ENCODE measurements around the gene TSHZ2. TPM values are rescaled to one million over a fixed set of nuclear protein-coding genes. Genes with fewer than 3 reads are reported as not detected.

Gene TSHZ2
- total and polyA plus RNA-seq, 9 of the 15 experiments (the other 6 are each of a cell fraction or from before 2014, with no cell fraction given), result 0.03 to 0.20 (median 0.05) TPM; not detected in 4

GRCh38 chr20:53413186-53413631 lies 441.1 kb downstream of the TSHZ2 start:
- Histone ChIP-seq H3K79me2 (ENCODE audit: control insufficient read depth, insufficient read depth, low read length) (no peaks in the 10 kb centered on the region), H2AFZ (ENCODE audit: low read depth, low read length) (peak overlapping the region; percentile 68), H3K4me3 (no peak overlapping the region), H3K27me3 (ENCODE audit: control insufficient read depth in 2 of 2, insufficient read depth in 2 of 2, low read length in 2 of 2) (peaks cover 0 to 5% of the 10 kb centered on the region in 2 experiments; a peak in 4 of 5 replicates), H3K4me1 (replicated peaks in 1 of 2; ENCODE audit: control insufficient read depth in 2 of 2, insufficient read depth in 2 of 2, low read length in 2 of 2) (no peaks in the 10 kb centered on the region; a peak in 2 of 5 replicates), H3K36me3 (ENCODE audit: control insufficient read depth, insufficient read depth, low read length) (no peaks in the 10 kb centered on the region), H3K9me3 (replicated peaks; ENCODE audit: control insufficient read depth, insufficient read depth, low read depth, low read length) (no peaks in the 10 kb centered on the region), H3K9ac (ENCODE audit: insufficient read depth in 1 of 2, low read depth in 2 of 2, low read length in 2 of 2) (peak overlapping the region in 1 of 2 experiments; percentile 0; a peak in 1 of 4 replicates), H3K9me1 (ENCODE audit: control insufficient read depth, insufficient read depth, low read length) (no peaks in the 10 kb centered on the region), H3K27ac (ENCODE audit: extremely low read depth, low read depth, low read length) (no peak overlapping the region), H4K20me1 (replicated peaks; ENCODE audit: control insufficient read depth, insufficient read depth, low read length) (no peaks in the 10 kb centered on the region), H3K4me2 (ENCODE audit: insufficient read depth, low read length) (peak overlapping the region; percentile 69)
- peak; percentile 61 to 67 (median 62) for DNase-seq (ENCODE audit: extremely low read depth in 1 of 4, low spot score in 3 of 4)
- POLR2A ChIA-PET, result no interaction called here
- peak; percentile 51 for FAIRE-seq
- CTCF ChIA-PET (ENCODE audit: low intra/inter-chr PET ratio), result interaction anchor here (0.9 to 2.1 kb wide), 3 partner anchors 134 to 531 kb away, joined by 3 to 9 read pairs (median 8); no protein-coding TSS in a partner anchor
- BruUV-seq (replicated peaks), result no TSS peak
- WGBS (ENCODE audit: insufficient coverage, low coverage, missing lambda C conversion rate), result 3% methylated on average over 15 of the region's 15 CpGs
- peak; percentile 88 for ATAC-seq
- in situ Hi-C loops (cut with MboI), result loop anchor here (5.0 kb wide), 1 partner anchor 139 kb away; no protein-coding TSS in a partner anchor
- intact Hi-C loops (cut with micrococcal nuclease), result loop anchor here (2.0 to 10.0 kb wide), 3 partner anchors 134 to 528 kb away; no protein-coding TSS in a partner anchor
- TF ChIP-seq SIN3B (IDR thresholded peaks at IDR 0.05; ENCODE audit: low read depth) (no peak), SETDB1 (IDR thresholded peaks at IDR 0.05; ENCODE audit: low read length) (no peak), THRAP3 (IDR thresholded peaks at IDR 0.05; ENCODE audit: borderline replicate concordance) (no peak), ZNF408 (CRISPR knock-in tag; IDR thresholded peaks at IDR 0.05; ENCODE audit: low read depth) (no peak), GATAD2B (IDR thresholded peaks at IDR 0.05; ENCODE audit: borderline replicate concordance) (no peak), YBX1 (IDR thresholded peaks at IDR 0.05) (no peak), CBX2 (IDR thresholded peaks at IDR 0.05; ENCODE audit: insufficient read depth, low read length, poor library complexity, severe bottlenecking) (no peak), ZNF444 (CRISPR knock-in tag; IDR thresholded peaks at IDR 0.05) (no peak), BCOR (IDR thresholded peaks at IDR 0.05) (peak; percentile 78; the same call in 1 of the 2 replicates), ZNF239 (CRISPR knock-in tag; IDR thresholded peaks at IDR 0.05) (no peak), LCOR (CRISPR knock-in tag; IDR thresholded peaks at IDR 0.05) (no peak), TFE3 (CRISPR knock-in tag; IDR thresholded peaks at IDR 0.05) (peak; percentile 44; the same call in 1 of the 2 replicates), CGGBP1 (CRISPR knock-in tag; IDR thresholded peaks at IDR 0.05) (no peak), ZNF639 (CRISPR knock-in tag; conservative IDR thresholded peaks at IDR 0.05 in 1 of 2, IDR thresholded peaks at IDR 0.05 in 1 of 2) (no peak), KDM2B (CRISPR knock-in tag; IDR thresholded peaks at IDR 0.05) (no peak), POLR2G (IDR thresholded peaks at IDR 0.05; ENCODE audit: low read depth, low read length) (no peak), POLR2AphosphoS2 (IDR thresholded peaks at IDR 0.05; ENCODE audit: low read length) (no peak), CTCF (IDR thresholded peaks at IDR 0.05 in 2 of 3, conservative IDR thresholded peaks at IDR 0.05 in 1 of 3; ENCODE audit: insufficient read depth in 2 of 3, low read depth in 1 of 3, low read length in 3 of 3) (peak; percentile 77 to 91 (median 85))
